GM19395 (cell line): ENCODE measurements around the gene KIF19.

Source experiments
- ATAC-seq: cut with Tn5 transposase; IDR thresholded peaks from one replicate; pipeline ENCODE4 v1.9.1; 2021; ENCODE audit warnings: mild to moderate bottlenecking, moderate library complexity; ENCODE audit not compliant: unreplicated experiment

KIF19 gene

DNA sequence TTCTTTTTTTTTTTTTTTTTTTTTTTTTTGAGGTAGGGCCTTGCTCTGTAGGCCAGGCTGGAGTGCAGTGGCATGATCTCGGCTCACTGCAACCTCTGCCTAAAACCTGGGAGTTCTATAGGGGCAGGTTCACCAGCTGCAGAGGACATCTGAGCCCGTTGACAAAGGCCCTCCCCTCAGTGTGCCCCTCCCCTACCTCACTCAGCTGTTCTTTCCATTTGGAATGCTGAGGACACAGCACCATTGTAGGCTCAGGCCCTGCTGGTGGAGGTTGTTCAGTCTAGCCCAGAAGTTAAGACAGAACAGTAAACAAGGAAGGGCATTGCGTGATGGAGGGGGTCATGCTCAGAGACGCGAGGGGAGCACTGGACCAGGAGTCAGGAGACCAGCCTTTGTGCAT is 21.8 kb upstream of the KIF19 start:
- ATAC-seq = no peak

DNA sequence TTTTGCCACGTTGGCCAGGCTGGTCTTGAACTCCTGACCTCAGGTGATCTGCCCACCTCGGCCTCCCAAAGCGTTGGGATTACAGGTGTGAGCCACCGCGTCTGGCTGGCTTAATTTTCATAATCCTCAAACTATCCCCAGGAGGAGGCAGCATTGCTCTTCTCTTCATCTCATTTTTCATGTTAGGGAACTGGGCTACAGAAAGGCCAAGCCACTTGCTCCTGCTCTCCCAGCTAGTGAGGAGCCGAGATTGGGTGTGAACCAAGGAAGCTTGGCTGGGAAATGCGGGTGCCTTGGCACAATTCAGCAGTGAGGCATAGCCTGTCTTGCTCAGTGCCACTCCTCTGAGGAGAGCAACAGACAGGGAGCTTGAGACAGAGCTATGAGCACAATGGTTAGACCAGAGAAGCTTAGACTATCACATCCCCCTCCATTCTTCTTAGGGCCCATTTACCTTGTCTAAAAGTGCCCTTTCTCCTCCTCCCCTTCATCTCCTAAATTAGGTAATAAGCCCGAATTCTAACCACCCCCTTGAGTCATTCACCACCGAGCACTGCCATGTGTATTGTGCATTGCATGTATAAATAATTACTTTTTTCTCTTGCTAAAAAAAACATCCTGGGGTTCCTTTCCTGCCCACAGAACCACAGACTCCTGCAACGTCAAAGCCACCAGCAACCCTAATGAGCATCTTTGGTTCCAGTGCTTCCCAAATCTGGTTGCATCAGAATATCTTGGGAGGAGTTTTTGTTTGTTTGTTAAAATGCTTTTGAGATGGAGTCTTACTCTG is 20.0 kb upstream of the KIF19 start:
- no peak for ATAC-seq

DNA sequence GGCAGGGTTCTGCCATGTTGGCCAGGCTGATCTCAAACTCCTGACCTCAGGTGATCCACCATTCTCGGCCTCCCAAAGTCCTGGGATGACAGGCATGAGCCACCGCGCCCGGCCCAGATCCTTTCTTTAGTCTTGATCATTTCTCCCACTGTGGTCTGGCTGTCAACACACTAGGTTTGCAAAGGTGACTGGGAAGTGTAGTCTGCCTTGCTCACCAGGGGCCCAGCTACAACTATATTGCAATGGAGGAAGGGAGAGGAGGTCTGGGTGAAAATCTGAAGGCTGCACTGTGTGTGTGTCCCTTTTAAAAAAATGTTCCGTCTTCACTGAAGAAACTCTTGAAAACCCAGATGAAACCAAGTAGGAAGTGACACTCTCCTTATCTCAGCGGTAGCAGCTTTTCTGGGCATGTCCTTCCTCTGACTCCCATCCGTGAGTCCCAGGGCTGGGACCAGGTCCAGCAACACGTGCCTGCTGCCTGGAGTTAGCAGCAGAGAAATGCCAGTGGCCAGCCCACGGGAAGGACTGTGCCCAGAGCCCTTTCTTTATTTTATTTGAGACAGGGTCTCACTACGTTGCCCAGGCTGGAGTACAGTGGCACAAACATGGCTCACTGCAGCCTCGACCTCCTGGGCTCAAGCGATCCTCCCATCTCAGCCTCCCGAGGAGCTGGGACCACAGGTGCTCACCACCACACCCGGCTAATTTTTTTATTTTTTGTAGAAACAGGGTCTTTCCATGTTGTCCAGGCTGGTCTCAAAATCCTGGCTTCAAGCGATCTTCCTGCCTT is 17.8 kb upstream of the KIF19 start:
- no peak for ATAC-seq

DNA sequence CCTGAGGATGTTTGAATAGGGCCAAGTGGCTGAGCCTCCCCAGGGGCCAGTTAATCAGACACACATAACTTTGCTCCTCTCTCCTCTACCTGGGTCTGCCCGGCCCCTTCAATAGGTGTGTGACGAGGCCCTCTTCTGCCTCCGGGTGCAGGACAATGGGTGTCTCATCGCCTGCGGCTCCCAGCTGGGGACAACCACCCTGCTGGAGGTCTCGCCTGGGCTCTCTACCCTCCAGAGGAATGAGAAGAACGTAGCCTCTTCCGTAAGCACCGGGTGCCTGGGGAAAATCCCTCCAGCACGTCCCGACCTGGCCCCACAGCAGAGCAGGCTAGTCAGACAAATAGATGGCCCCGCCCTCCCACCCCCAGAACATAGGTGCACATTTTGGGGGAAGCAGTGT is 16.1 kb upstream of the KIF19 start:
- no peak for ATAC-seq

DNA sequence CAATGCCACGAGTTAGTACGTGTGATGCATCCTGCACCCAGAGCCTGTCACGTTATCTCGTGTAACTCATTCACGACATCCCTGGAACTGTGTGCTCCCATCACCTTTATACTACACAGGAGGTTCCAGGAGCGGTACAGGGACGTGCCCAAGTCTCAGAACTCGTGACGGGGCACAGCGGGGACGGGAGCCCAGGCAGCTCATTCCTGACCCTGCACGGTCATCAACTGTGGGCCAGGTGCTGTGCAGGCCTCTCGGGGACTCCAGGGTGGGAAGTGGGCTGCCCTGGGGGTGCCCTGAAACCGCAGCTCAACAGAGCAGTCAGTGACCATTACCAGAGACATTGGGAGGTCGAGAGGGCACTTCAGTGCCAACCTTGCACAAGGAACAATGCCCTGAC is 11.1 kb upstream of the KIF19 start:
- no peak for ATAC-seq

DNA sequence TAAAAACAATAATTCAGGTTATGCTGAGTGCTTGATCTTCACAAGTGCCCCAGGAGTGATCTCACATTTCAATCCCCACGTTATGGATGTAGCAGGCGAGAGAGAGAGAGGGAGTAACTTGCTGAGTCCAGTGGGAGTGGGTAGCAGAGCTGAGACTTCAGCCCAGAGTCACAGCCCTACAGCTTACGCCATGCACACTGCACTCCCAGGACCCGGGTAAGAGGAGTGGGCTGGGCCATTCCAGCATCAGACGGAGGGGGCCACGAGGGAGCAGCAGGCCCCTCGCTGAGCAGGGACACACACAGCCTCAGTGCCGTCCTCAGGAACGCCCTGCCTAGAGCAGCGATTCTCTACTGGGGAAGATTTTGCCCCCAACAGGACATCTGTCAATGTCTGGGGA is 9.8 kb upstream of the KIF19 start:
- no peak for ATAC-seq

DNA sequence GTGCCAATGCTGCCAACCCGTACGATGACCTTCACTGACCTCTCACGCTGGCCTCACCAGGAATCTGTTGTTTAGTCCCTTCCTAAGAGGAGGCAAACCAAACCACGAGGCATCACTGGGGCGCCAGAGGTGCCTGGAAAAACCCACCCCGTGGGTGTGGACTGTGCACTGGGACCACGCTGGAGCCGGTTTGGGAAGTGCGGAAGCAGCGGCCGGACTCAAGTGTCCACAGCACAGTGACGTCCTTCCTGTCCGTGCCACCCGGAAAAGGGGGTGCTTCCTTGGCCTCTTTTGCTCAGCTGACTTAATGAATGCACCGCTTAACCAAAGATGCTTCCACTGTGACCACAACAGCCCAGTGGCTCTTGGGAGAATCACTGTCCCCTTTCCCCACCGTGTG is 9.0 kb upstream of the KIF19 start:
- ATAC-seq = no peak

DNA sequence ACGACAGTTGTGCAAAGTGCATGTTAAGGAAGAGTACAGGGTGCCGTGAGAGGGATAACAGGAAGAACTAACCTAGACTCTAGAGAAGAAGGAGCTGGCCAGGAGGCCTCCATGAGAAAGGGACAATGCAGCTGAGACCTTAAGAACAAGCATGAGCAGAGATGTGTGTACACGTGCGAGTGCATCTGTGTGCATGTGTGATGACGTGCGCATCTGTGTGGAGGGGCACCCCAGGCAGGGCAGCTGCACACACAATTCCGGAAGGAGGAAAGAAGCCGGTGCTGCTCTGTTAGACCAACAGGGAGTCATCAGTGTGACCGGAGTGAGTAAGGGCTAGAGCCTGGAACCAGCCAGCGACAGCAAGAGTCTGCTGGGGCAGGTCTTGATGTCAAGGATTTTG is 7.6 kb upstream of the KIF19 start:
- no peak for ATAC-seq

DNA sequence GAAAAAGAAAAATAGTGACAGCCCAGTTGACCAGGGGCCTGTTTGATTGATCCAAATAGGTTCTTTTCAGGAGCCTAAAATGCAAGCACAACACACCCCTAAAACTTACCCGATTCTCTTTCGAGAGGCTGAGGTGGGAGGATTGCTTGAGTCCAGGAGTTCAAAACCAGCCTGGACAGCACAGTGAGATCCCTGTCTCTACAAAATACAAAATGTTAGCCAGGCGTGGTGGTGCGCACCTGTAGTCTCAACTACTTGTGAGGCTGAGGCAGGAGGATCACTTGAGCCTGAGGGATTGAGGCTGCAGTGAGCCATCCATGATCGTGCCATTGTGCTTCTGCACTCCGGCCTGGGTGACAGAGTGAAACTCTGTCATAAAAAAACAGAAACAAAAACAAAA is 1.5 kb upstream of the KIF19 start:
- no peak for ATAC-seq

DNA sequence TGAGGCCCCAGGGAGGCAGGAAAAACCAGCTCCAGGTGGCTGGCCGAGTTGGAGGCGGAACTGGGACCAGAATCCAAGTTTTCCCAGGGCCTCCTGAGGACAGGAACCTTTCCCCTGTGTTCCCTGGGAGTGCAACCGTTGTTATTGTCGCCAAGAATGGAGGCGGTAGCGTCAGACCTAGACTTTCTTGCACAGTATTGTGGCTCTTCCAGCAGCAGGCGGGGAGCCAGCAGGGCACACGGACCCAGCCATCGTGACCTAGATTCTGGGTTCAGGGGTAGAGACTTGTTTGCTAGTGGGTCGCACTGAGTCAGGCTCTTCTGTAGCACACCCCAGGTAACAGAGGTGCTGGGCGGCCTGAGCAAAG is 667 bp upstream of the KIF19 start:
- ATAC-seq = no peak

DNA sequence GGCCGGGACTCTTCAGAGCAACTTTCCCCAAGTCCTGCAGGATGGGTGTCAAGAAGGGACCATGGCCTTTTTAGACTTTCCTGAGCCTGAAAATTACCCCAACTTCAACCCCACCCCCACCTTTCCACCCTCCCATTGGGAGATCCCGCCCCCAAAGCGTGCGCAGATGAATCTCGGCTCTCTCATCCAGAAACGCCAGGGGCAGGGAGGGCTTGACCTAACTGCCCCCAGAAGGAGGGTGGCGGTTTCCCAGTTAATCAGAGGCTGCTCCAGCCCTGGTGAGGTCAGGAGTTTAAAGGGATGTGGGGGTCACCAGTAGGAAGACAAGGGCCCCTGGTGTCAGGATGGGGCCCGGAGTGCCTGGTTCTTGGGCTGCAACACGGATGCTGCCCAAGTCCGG is 480 bp downstream of the KIF19 start:
- no peak for ATAC-seq

DNA sequence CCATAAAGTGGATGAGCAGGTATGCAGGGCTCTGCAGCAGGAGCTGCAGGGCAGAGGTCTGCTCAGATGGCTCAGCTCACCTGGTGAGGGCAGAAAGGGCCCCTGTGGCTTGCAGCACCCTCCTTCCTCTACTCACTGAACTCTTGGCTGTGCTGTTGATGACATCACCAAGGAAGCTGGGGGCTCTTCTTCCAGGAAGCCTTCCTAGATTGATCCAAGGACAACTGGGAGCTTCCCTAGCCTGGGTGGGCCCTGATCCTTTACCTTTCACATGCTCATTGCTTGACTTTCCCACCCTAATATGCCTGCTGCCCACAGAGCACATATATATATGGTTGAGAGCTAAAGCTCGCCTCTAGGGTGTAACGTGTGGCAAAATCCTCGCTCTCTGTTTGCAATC is 2.5 kb downstream of the KIF19 start:
- no peak for ATAC-seq

DNA sequence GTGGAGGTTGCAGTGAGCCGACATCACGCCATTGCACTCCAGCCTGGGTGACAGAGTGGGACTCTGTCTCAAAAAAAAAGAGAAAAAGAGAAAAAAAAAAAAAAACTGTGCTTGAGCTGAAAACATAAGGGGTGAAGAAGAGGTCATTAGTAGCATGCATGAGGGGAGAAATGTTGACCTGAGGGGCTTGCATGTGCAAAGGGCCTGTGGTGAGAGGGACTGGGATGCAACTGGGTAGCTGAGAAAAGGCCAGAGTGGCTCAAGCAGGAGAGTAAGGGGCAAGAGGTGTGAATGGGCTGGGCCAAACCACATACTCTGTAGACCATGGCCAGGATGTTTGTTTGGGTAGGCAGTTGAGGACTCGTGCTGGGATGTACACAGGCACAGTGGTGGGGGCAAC is 3.4 kb downstream of the KIF19 start:
- ATAC-seq = no peak

DNA sequence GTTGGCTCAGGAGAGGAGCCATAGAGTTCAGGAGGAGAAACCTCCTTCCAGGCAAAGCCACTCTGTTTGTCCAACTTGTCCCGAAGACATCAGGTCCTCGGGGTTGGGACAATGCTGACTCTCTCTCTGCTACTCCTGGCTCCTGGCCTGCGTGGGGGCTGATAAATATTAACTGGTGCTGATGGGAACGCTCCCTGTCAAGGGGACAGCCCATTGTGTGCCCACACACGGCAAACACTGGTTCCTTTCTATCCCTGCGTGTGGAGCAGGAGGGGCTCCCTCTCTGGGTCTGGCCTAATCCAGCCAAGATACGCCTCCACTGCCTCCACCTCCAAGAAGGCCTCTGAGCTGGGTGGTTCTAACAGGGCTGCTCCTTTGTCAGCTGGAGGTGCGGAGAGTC is 4.4 kb downstream of the KIF19 start:
- no peak for ATAC-seq

DNA sequence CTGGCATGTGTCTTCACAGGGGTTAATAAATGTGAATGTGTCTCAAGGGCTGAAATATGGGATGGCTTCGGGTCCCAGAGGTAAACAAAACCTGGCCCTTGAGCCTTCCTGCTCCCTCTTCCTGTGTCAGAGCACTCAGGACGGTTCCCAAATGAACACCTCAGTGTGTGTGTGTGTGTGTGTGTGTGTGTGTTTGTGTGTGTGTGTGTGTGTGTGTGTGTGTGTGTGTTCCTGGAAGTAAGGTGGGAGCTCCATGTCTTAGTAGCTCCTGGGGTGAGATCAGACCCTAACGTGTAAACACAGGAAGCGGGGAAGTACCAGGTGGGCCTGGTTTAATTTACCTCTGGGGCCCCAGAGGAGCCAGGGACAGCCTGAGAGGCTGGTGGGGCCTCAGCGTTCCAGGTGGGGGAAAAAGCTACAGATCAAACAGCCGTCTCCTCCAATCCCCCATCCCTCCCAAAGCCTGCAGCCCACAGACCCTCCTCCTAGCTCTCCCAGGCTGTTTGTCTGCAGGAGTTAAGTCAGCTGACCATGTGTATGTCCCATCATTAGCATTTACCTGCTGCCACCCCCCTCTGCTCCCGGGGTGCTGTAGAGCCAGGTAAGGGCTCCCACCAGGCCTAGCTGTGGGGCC is 6.1 kb downstream of the KIF19 start:
- no peak for ATAC-seq

DNA sequence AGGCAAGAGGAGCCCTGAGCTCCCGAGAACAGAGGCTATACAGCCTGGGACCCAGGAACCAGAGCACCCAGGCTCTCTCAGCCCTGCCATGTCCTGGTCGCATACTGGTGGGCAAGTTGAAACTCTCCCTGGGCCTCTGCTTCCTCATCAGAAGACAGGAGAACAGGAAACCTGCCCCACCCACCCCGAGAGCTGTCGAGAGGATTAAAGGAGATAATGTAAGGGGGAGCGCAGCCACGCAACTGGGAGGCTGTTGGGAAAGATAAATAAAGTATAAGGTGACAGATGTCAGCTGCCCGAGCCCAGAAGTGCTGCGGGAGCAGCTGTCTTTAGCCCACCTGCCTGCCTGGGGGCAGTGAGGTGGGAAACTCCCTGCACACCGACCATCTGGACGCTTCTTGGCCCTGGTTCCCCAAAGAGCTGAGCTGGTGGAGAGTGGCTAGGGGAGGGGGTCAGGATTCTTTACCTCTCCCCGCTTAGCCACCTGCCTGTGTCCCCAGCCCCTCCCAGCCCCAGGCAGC is 6.8 kb downstream of the KIF19 start:
- no peak for ATAC-seq

DNA sequence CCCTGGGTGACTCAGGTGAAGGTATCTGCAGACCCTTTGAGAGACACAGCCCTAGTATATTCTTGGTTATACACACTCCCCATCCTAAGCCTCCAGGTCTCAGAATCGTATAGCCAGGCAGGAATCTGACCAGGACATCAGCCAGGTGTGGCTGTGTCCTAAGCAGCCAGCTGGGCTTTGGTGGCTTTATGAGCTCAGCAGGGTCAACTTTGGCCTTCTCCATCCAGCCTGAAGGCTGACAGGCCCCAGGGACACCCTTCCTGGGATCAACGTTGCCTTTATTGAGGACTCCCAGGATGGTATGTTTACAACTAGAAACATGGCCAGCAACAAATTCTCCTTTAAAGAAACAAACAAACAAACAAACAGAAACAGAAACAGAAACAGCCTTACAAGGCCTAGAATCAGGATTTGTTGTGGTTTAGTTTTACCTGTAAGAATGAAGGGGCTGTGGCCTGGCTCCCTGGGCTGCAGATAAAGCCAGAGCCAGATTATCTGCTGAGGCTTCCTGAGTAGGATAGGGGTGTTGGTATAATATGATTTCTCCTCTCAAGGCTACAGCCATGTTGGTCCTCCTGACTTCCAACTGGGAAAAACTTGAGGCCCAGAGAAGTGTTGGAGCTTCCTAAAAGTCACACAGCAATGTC is 8.5 kb downstream of the KIF19 start:
- no peak for ATAC-seq

DNA sequence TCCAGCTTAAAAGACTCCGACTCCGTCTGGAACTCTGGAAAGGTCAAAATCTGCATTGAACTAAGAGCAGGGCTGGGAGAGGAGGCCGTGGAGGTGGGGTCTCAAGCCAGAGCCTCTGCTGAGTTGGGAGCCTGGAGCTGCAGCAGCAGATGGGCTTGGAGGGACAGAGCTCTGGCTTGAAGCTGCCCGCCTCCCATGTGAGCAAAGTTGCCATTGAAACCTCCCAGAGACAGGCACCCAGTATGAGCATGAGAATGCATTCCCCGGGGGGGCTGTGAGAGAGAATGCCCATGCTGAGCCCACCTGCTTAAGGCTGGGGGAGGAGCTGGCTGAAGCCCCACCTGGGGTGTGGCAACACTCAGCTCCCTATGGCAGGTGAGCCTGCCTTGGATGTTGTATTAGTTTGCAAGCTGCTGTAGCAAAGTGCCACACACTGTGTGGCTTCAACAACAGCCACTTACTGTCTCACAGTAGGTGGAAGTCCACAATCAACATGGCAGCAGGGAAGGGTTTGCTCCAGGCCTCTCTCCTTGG is 9.6 kb downstream of the KIF19 start:
- no peak for ATAC-seq

DNA sequence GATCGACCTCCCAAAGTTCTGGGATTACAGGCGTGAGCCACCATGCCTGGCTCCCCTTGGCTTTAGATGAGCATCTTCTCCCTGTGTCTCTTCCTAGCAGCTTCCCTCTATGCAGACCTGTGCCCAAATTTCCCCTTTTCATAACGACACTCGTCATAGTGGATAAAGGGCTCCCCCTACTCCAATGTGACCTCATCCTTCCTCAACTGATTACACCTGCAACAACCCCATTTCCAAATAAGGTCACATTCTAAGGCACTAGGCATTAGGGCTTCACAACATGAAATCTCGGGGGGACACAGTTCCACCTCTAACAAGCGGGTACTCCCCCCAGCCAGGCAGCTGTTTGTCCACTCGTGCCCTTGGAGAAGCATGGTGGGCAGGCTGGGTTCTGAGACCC is 10.3 kb downstream of the KIF19 start:
- no peak for ATAC-seq

DNA sequence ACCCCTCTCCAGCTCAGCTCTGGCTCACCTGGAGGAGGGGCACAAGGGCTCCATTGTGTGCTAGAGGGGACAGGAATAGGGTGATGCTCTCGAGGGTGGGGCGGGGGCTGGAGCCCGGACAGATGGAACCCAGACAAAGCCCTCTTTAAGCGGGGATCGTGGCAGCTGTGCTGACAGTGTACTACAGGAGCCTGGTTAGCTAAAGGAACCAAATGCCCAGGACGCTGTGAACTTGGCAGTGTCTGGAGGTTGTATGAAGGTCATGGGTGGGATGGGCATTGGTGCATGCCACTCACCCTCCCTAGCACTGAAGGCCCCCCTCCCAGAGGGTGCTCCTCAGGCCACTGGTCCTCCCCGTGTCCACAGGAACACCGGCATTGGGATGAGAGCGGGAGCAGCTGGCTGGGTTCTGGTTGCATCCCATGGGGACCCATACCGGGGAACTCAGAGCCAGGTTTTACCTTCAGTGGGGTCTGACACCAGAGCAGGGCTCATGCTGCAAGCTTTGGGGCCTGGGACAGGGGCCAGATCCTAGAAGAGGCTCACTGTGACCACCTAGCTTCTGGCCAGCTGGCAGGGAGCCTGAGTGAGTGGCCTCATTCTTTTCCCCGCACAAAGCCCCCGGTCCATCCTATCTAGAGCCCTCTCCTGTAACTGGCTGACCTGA is 11.9 kb downstream of the KIF19 start:
- ATAC-seq = no peak
